GM18526 (cell line): ENCODE results near the gene CAMK1D.

Experiments
- POLR2A ChIP-seq: IDR thresholded peaks from 3 replicates; pipeline ENCODE4 v1.6.1; 2011; ENCODE audit not compliant: insufficient read length; ENCODE audit errors: extremely low read depth

Gene CAMK1D

DNA sequence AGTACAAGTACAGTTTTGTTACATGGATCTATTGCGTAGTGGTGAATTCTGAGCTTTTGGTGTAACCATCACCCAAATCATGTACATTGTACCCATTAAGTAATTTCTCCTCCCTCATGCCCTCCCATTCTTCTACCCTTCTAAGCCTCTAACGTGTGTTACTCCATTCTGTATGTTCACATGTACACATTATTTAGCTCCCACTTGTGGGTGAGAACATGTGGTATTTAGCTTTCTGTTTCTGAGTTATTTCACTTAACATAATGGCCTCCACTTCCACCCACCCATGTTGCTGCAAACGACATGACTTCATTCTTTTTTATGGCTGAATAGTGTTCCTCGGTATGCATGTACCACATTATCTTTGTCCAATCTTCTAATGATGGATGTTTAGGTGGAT, 251.3 kb downstream of the CAMK1D start:
- TF ChIP-seq POLR2A: no peak

GRCh38 chr10:12602521-12602920, 253.2 kb downstream of the CAMK1D start:
- no peak for TF ChIP-seq POLR2A

- no peak for TF ChIP-seq POLR2A
Observed at GRCh38 chr10:12603766-12604470, 254.6 kb downstream of the CAMK1D start.

DNA sequence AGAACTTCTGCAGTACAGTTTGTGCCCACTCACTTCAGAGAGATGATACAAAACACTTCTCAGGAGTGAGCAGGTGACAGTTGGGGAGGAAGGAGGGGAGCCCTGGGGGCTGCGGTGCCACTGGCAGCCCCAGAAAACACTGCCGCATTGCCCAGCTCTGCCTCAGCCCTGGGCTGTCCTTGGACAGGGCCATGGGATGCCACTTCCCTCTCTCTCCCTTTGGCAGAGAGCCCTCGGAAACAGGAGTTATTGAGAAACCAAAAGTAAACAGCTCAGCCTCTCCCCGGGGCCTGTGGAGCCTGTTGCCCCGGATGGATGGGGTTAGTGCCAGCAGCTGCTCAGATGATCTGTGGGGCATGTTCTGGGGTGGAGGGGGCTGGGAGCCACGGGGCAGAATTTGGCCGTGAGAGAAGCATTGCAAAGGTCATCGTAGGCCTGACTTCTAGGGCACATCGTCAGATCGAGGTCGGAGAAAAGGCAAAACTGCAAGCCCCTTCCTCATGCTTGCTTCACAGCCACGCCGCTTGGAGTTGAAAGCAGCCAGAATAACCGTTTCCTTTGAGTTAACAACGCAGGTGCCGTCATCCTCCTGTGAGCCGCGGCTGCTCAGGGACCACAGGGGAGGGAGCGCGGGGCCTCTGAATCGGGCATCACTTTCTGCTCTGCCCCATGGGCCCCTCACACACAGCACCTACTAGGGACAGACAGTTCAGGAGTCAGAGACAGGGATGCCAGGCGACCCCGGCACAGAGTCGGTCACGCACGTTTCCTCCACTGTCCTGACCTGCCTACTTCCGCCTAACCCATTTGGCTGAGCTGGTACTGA, 256.4 kb downstream of the CAMK1D start:
- TF ChIP-seq POLR2A: no peak

- no peak for TF ChIP-seq POLR2A
Observed at GRCh38 chr10:12606461-12606860, 257.1 kb downstream of the CAMK1D start.

- TF ChIP-seq POLR2A: no peak
Observed at GRCh38 chr10:12608761-12609160, 259.4 kb downstream of the CAMK1D start.

DNA sequence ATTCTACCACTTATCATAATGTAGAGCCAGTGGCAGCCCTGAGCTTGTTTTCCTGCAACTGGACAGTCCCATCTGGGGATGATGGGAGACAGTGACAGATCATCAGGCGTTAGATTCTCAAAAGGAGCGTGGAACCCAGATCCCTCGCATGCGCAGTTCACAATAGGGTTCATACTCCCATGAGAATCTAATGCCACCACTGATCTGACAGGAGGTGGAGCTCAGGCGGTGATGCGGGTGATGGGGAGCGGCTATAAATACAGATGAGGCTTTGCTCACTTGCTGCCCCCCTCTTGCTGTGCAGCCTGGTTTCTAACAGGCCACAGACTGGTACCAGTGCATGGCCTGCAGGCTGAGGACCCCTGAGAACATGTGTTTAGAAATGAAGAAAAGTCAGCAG, 260.1 kb downstream of the CAMK1D start:
- no peak for TF ChIP-seq POLR2A

GRCh38 chr10:12613136-12613535, 263.8 kb downstream of the CAMK1D start:
- TF ChIP-seq POLR2A: no peak

DNA sequence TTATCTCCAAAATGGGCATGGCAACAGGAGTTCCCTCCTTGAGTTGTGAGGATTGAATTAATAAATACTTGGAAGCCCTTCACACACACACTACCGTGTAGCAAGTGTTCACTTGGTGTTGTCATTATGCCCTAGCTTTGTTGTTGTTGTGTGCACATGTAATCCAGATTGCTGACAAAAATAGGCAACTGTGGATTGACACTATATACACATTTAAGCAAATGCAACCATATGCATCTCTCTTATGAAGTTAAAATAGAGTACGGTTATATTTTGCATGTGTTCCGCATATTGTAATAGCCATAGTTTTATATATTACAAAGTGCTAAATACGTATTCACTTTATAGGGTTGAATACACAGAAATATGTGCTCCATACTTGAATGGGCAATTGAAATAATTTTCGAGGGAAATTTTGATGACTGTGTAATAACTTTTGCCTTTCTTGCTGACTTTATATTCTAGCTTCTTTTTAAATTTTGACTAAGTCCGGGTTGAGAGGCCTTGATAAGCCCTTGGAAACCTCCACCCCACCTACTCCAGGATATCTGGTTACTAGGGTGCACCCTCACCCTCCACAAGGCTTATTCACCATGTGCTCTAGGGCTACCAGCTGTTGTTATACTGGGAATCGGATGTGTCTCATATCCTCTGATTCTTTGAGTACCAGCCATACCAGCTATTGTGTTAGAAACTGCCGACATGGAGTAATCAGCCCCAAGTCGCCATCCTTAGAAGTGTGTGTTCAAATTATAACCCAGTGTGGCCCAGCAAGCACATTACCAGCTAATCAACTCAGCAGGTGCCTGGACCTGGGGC, 265.0 kb downstream of the CAMK1D start:
- TF ChIP-seq POLR2A: no peak

GRCh38 chr10:12615296-12616220, 266.2 kb downstream of the CAMK1D start:
- no peak for TF ChIP-seq POLR2A

DNA sequence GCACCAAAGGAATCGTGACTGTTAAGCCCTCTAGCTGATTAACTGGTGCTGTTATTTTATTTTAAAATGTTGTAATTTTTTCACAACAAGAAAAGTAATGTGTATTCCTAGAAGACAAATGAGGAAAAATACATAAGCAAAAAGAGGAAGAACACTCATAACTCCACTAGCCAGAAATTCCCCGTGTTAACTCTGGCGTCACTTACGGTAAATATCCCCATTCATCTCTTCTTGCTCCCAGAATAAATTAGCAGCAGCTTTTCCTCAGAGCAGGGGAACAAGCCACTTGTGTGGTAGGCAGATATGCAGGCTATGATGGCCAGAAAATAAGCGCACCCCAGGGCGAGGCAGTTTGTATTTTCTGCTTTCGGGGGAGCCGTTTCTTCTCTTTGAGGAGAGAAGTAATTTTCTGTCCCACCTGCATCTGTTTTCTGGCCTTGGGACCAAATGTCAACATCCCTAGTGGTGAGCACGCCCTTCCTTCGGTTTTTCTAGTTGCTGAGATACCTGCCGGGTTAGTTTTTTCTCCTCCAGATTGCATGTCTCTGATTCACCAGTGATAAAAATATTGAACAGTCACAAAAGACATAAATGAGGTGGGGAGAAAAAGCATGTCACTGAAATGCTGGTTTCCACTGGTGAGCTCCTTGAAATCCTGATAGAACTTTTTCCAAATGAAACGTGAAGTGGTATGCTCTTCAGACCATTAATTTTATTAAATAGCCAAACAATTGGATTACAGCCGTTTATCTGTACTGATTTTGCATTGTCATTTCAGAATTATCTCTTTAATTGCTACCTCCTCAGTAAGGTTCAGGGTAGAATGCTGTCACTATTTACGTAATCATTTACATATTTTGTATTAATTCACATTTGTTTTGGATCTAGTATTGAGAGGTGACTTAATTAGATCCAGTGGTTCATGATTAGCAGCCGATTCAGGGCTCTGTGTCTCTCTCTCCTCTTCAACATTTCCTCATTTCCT, 268.1 kb downstream of the CAMK1D start:
- TF ChIP-seq POLR2A: no peak

GRCh38 chr10:12622016-12622415, 272.7 kb downstream of the CAMK1D start:
- TF ChIP-seq POLR2A: no peak

DNA sequence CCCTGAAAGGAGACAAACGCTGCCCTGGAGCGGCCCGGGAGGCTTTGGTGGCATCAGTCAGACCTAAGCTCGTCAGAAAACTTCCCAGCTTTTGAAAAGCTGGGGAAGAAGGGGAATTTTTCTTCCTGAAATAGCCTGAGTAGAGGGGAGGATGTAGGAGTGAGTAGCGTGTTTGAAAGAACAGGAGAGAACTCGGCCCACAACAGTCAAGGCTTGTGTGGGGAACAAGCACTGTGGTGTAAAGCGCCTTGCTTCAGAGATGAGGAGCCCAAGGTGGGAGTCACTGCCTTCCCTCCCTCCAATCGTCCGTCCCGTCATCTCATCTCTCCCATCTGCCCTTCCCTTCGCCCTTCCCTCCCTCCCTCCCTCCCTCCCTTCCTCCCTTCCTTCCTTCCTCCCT, 273.3 kb downstream of the CAMK1D start:
- no peak for TF ChIP-seq POLR2A
